ENCODE data around the gene RTL10.

DNA sequence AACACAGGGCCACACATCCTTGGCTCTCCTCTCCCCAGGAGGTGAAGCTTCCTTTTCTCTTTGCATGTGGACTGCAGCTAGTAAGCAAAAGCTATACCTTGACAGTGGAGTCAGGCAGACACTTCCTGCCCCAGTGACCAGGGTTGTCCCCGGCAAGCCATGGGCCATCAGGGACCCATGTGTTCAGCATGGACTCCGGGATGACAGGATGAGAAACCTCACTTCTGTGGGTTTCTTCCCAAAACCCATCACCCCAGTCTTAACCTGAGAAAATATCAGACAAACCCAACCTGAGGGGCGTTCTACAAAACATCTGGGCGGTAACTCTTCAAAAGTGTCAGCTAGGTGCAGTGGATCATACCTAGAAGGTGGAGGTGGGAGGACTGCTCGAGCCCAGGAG is 40.2 kb downstream of the RTL10 start:
- TF ChIP-seq, protein P1, sequence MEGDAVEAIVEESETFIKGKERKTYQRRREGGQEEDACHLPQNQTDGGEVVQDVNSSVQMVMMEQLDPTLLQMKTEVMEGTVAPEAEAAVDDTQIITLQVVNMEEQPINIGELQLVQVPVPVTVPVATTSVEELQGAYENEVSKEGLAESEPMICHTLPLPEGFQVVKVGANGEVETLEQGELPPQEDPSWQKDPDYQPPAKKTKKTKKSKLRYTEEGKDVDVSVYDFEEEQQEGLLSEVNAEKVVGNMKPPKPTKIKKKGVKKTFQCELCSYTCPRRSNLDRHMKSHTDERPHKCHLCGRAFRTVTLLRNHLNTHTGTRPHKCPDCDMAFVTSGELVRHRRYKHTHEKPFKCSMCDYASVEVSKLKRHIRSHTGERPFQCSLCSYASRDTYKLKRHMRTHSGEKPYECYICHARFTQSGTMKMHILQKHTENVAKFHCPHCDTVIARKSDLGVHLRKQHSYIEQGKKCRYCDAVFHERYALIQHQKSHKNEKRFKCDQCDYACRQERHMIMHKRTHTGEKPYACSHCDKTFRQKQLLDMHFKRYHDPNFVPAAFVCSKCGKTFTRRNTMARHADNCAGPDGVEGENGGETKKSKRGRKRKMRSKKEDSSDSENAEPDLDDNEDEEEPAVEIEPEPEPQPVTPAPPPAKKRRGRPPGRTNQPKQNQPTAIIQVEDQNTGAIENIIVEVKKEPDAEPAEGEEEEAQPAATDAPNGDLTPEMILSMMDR (conservative IDR thresholded peaks at IDR 0.05): no peak
- no peak for TF ChIP-seq ZFX (IDR thresholded peaks at IDR 0.05)
